GM19452 (cell line): ENCODE measurements around the gene FBLN5.
"Not testable (repeated sequence)": the region's sequence is repeated elsewhere in the genome, so short reads cannot be mapped to it uniquely, and the experiment has no call there.

Experiments used
- ATAC-seq: cut with Tn5 transposase; IDR thresholded peaks from one replicate; pipeline ENCODE4 v1.9.1; 2021; ENCODE audit not compliant: unreplicated experiment

Gene FBLN5

DNA sequence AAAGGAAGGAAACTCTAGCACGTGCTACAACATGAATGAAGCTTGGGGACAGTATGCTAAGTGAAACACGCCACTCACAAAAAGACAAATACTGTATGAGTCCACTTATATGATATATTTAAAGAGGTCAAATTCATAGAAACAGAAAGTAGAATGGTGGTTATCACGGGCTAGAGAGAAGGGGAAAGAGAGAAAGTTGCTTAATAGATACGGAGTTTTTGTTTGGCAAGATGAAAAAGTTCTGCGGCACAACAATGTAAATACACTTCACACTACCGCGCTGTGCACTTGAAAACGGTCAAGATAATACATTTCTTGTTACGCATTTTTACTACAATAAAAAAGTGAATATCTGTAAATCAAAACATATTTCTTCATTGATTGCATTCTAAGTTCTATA lies 37.3 kb downstream of the FBLN5 start:
- no peak for ATAC-seq

DNA sequence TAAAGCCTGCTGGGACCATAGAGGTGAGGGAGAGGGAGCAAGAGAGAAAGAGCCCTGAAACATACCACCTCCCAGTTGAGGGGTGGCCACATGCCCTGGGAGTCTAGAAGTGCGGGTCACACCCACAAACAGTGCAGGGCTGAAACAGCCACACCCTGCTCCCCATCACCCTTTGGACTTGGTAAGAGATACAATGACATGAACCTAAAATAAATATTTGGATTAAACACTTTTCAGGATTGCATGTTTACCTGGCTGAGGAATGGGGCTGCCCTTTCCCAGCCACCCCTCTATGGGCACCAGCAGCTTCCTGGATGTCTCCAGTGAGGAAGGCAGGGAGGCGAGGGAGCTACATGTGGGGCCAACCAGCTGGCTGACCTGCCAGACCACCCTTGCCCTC lies 41.1 kb downstream of the FBLN5 start:
- no peak for ATAC-seq

GRCh38 chr14:91904956-91905645 lies 42.4 kb downstream of the FBLN5 start:
- ATAC-seq, result no peak

- no peak for ATAC-seq
Measured at GRCh38 chr14:91904483-91904882, 43.0 kb downstream of the FBLN5 start.

DNA sequence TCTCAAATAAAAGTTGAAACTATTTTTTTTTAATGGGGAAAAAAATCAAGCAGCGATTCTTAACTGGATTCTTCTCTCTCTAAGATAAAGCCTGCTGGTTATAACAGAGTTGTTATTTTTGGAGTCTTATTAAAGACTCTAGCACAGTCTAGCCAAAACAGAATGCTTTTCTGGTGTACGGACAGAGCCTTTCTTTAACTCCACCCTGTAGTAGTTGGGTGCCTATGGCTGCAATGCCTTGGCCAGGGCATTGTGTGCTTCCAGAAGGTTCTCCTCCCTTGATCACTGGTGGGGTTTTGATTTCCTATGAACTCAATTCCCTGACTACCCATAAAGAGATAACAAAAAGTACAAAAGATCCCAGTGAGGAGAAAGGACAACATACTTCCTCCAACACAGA lies 44.4 kb downstream of the FBLN5 start:
- no peak for ATAC-seq

- ATAC-seq, result no peak
Measured at GRCh38 chr14:91902336-91902735, 45.2 kb downstream of the FBLN5 start.

DNA sequence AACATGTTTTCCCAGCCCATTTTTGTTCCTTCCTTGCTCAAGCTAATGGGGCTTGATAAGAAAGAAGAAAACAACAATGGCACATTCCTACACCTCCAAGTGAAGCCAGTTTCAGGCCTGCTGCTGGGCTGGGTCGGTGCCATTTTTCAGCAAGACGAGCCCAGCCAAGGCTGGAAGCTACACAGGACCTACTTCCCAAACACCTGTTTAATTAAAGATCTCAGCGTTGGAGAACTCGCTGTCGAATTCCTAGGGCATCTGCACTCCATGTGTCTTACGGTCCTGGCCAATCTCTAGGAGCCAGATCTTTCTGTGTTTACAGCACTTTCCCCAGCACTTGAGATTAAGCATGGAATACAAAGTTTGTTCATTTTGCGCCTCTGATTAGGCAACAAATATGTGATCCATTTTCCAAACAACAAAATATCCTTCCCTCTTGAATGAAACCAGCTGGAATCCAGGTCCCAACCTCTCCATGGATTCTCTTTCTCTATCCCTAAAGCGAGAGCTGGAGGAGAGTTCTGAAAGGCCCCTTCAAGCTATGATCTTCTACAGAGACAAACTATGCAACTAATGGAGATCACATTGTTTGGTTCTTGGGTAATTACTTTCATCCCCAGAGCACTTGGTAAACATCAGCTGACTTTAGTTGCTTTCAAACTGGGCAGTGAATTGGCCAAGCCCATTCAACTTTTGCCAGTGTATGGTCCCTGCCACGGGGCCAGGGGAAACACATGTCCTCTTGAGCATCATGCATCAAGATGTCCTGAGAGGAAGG lies 45.9 kb downstream of the FBLN5 start:
- ATAC-seq, result no peak

DNA sequence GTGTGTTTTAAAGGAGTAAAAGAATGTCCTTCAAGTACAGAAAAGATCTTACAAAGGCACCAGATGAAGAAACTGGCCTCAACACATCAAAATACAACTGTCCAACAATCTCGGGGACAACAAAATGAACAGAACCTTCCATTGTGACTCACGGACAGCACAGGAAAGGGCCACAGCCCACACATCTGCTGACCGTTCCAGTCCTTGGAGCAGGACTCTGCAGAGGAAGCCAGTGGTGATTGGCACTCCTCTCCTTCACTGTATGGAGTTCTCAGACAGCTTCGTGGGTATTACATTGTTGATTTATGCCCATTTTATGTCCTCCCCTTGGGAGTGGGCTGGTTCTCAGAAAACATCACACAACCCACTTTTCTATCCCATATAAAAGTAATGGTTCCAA lies 47.7 kb downstream of the FBLN5 start:
- no peak for ATAC-seq

DNA sequence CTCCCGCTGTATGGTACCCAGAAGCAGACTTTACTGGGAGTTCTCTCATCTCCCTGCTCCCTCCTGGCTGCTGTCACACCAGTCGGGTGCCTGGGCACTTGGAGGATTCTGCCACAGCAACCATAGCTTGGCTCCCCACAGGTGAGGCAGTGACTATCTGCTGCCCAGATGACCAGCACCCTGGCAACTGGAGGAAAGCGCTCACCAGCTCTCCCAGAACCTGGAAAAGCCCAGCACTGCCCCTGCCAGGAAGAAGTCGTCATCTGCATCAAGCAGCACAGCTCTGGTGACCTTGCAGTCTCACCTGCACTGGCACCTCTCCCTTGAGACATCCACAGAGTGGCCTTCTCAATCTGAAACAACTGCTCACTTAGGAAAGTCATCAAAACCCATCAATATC lies 48.3 kb downstream of the FBLN5 start:
- ATAC-seq, result no peak

- no peak for ATAC-seq
Measured at GRCh38 chr14:91898372-91898771, 49.1 kb downstream of the FBLN5 start.

DNA sequence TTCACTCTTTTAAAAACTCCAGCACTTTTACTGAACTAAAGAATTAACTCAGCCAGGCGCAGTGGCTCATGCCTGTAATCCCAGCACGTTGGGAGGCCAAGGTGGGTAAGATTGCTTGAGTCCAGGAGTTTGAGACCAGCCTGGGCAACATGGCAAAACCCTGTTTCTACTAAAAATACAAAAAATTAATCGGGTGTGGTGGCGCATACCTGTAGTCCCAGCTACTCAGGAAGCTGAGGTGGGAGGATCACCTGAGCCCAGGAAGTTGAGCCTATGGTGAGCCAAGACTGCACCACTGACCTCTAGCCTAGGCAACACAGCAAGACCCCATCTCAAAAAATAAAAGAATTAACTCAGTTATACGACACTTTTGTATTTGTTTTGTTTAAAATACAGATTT lies 49.8 kb downstream of the FBLN5 start:
- not testable (repeated sequence) for ATAC-seq

DNA sequence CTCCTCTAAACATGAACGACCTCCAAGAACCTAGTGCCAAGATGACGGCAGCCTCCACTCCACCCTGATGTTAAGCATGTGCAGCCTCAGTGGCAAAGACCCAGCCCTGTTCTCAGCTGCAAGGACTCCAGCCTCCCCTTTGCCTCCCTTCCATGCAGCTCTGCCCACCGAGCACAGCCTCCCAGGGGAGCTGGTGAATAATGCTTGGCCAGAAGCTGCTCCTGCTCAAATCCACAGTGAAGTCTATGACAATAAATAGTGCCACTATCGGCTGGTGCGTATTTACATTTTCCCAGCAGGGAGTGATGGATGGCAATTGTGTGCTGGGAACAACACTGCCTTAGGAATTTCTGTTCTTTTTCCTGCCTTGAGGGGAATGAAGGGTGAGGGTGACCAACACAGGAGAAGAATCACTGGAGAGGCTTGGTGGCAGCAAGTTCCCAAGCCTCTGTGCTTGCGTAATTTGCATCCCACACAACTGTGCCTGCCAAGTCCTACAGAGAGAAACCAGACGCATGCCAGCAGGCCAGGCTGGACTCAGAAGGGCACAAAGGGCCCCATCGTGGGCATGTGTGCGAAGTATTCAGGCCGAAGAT lies 50.3 kb downstream of the FBLN5 start:
- no peak for ATAC-seq

GRCh38 chr14:91896419-91896818 lies 51.1 kb downstream of the FBLN5 start:
- no peak for ATAC-seq

GRCh38 chr14:91893669-91894068 lies 53.8 kb downstream of the FBLN5 start:
- no peak for ATAC-seq

- no peak for ATAC-seq
Measured at GRCh38 chr14:91893007-91893406, 54.5 kb downstream of the FBLN5 start.

GRCh38 chr14:91891721-91892220 lies 55.7 kb downstream of the FBLN5 start:
- ATAC-seq, result no peak

DNA sequence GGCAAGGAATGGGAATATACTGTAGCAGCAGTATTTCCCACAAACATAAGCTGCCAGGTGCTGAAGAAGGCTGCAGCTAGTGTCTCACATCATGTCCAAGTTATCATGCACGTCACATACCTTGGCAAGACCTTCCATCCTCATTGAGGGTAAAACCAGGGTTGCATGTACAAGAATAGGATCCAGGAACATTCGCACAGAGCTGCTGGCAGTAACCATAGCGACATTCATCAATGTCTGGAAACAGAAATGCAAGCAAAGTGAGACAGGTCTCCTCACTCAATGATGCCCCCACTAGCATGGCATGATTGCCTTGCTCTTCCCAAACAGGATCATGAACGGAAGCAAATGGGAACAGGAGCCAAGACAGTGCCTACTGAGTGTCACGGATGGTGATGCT lies 56.4 kb downstream of the FBLN5 start:
- no peak for ATAC-seq

- no peak for ATAC-seq
Measured at GRCh38 chr14:91890291-91890749, 57.2 kb downstream of the FBLN5 start.

DNA sequence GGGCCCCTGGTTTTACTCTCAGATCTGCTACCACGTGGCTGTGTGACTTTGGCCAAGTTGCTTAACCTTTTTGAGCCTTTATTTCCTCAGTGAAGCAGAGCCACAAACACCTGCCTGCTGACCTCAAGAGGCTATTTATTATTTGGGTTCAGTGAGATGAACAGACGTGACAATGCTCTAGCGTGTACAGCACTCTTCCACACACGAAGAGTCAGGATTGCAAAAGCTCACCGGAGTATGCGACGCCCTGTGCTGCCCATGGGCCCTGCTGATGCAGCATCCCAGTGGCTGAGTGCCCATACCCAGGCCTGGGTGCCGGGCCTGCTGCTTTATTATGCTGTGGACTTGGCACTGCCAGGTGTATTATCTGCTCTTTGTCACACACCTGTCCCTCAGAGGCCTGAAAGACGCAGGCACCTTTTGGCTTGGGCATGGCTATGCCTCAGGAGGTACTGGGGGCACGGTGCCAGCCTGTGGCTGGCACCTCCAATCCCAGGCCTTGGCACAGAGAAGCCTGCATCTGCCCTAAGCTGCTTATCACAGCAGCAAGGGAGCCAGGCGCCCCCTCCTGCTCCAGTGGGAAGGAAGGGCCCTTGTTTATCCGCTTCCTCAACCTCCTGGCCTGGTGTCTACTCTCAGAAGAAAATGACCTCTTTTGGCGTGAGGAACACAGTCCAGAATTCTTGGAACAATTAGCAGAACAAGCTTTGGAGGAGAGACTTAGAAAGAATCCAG lies 57.9 kb downstream of the FBLN5 start:
- ATAC-seq, result no peak

- ATAC-seq, result no peak
Measured at GRCh38 chr14:91888641-91889476, 58.6 kb downstream of the FBLN5 start.
